ENCODE measurements around the gene SH3BP4. TPM values are rescaled to one million over a fixed set of nuclear protein-coding genes. Genes with fewer than 3 reads are reported as not detected.

The SH3BP4 gene
- total RNA-seq, 1 donor from 2014 or later, result 36.7 TPM

DNA sequence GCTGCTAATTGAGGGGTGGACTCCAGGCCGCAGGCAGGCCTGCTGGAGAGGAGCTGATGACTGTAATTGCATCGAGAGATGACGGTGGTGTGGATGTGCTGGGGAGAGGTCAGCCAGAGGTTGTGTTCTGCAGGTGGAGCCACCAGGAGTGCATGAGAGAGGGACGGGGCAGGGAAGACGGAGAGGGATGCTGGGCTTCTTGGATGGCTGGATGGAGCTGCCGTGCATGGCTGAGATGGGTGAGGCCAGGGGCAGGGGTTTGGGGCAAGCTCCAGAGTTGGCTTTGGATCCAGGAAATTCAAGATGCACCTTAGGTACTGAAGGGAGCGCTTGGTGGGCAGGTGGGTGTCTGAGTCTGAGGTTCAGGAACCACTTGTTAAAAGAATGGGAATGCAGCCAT lies 77.2 kb downstream of the SH3BP4 start:
- TF ChIP-seq, protein P1, sequence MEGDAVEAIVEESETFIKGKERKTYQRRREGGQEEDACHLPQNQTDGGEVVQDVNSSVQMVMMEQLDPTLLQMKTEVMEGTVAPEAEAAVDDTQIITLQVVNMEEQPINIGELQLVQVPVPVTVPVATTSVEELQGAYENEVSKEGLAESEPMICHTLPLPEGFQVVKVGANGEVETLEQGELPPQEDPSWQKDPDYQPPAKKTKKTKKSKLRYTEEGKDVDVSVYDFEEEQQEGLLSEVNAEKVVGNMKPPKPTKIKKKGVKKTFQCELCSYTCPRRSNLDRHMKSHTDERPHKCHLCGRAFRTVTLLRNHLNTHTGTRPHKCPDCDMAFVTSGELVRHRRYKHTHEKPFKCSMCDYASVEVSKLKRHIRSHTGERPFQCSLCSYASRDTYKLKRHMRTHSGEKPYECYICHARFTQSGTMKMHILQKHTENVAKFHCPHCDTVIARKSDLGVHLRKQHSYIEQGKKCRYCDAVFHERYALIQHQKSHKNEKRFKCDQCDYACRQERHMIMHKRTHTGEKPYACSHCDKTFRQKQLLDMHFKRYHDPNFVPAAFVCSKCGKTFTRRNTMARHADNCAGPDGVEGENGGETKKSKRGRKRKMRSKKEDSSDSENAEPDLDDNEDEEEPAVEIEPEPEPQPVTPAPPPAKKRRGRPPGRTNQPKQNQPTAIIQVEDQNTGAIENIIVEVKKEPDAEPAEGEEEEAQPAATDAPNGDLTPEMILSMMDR (IDR thresholded peaks at IDR 0.05), result no peak
- H3K4me1 ChIP-seq, result peaks cover 9 to 15% of the 10 kb centered on the region in 2 donors
- intact Hi-C loops (cut with DNase I), result no loop called here

DNA sequence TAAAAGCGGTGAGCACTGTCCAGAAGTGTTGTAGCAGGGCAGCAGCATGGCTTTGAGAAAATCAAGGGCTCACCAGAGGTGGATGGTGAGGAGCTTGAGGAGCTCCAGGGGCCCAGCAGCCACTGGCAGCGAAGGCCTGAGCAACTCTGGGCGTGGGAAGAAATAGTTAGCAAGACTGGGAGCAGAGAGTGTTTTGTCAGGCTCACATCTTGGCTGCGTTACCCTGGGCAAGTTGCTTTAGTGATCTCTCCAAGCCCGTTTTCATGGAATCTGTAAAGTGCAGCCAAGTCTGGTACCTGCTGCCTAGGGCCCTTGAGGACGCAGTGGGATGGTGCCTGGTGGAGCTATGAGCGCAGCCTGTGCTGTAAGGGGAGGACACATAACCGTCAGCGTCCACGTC lies 78.3 kb downstream of the SH3BP4 start:
- Histone ChIP-seq H3K36me3 (no peaks in the 10 kb centered on the region), H3K4me1 (peaks cover 9 to 15% of the 10 kb centered on the region in 2 donors), H3K27ac (no peak overlapping the region), H3K9me3 (no peaks in the 10 kb centered on the region), H3K27me3 (no peaks in the 10 kb centered on the region), H3K4me3 (no peak overlapping the region)
- TF ChIP-seq, protein P1 (IDR thresholded peaks at IDR 0.05), result no peak
- DNase-seq (ENCODE audit: low spot score in 2 of 2), result no peak
- intact Hi-C loops (cut with DNase I), result no loop called here

More for the DNA sequence above, 77.2 kb downstream of the SH3BP4 start:
- Histone ChIP-seq H3K4me3 (no peak overlapping the region), H3K27ac (no peak overlapping the region), H3K36me3 (no peaks in the 10 kb centered on the region), H3K9me3 (no peaks in the 10 kb centered on the region), H3K27me3 (no peaks in the 10 kb centered on the region)
- no peak for DNase-seq (ENCODE audit: low spot score in 2 of 2)

DNA sequence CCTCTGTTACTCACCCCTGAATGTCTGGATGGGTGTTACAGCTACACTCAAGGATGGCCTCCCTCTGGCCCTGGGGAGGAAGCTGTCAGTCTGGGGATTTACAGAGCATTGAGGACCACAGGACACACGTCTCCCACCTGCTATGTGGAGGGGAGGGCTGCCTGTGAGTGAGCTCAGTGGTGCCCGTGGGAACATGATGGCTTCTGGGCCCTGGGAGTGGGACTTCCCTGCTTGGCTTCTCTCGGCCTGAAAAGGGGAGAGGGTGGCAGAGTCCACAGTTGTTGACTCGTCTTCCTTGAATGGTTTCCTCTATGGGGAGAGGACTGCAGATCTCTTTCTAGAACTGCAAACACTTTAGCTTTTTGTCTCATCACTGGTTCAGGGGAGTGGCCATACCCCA lies 79.1 kb downstream of the SH3BP4 start:
- TF ChIP-seq, protein P1 (IDR thresholded peaks at IDR 0.05), result no peak
- intact Hi-C loops (cut with DNase I), result no loop called here
- Histone ChIP-seq H3K4me1 (peaks cover 8 to 11% of the 10 kb centered on the region in 2 donors), H3K27ac (no peak overlapping the region), H3K36me3 (no peaks in the 10 kb centered on the region), H3K9me3 (no peaks in the 10 kb centered on the region), H3K4me3 (no peak overlapping the region), H3K27me3 (no peaks in the 10 kb centered on the region)
- no peak for DNase-seq (ENCODE audit: low spot score in 2 of 2)

DNA sequence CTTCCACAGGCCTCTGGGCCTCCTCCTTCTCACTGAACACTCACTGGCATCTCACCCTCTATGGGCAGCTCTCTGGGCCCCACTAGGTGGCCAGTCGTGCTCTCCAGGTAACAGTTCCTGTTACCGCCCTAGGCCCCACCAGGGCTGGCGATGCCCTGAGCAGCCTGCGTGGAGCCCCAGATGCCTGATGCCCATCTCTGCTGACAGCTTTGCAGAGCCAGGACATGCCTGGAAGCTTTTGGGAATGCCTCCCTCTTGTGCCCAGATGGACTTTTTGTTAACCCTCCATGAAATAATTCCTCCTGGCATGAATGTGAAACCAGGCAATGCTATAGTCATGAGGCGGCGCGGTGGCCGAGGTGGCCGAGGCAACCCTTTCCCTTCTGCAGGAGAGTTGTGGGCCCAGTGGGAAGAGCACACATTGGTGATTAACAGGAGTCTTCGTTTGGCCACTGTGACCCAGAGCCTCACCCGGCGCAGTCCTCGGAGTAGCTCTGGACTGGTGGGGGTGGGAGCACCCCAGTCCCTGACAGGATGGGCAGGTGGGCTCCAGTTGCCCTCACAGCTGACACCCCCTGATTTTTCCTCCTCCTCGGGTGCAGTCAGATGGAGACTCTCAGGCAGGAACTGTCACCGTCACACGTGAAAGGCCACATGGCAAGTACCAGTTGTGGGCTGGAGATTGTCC lies 80.0 kb downstream of the SH3BP4 start:
- TF ChIP-seq, protein P1 (IDR thresholded peaks at IDR 0.05), result no peak
- Histone ChIP-seq H3K36me3 (no peaks in the 10 kb centered on the region), H3K27ac (no peak overlapping the region), H3K4me1 (peaks cover 6 to 8% of the 10 kb centered on the region in 2 donors), H3K27me3 (no peaks in the 10 kb centered on the region), H3K9me3 (no peaks in the 10 kb centered on the region), H3K4me3 (no peak overlapping the region)
- DNase-seq (ENCODE audit: low spot score in 2 of 2), result no peak
- intact Hi-C loops (cut with DNase I), result no loop called here

DNA sequence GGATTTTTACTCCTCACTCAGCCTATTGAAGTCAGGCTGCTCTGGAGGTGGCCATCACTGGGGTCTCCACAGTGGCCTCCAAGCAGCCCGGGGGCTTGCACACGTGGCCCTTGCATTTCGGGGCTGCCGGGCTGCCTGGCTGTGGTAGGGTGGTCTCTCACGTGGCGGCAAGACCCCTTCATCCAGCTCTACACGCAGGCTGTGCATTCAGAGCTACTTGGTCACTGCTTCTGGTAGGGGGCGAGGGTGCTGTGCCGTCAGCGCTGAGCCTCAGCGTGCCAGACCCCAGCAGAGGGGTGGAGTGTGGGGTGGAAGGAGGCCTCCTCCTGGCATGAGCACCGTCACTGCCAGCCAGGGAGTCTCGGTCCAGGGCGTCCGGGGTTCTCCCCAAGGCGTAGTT lies 80.6 kb downstream of the SH3BP4 start:
- DNase-seq (ENCODE audit: low spot score in 2 of 2), result no peak
- Histone ChIP-seq H3K36me3 (no peaks in the 10 kb centered on the region), H3K4me3 (no peak overlapping the region), H3K9me3 (no peaks in the 10 kb centered on the region), H3K27ac (no peak overlapping the region), H3K27me3 (no peaks in the 10 kb centered on the region), H3K4me1 (peaks cover 6 to 8% of the 10 kb centered on the region in 2 donors)
- intact Hi-C loops (cut with DNase I), result no loop called here
- TF ChIP-seq, protein P1 (IDR thresholded peaks at IDR 0.05), result no peak
